GM12878 (cell line): ENCODE results near the gene ATIC.

ENCODE experiments used
- ATF2 ChIP-seq: IDR thresholded peaks from 2 replicates; pipeline ENCODE4 v1.6.1; 2012; ENCODE audit warnings: low read length, inconsistent platforms
- CHD2 ChIP-seq: IDR thresholded peaks from 2 replicates; pipeline ENCODE4 v1.6.1; 2011; ENCODE audit warnings: low read depth, low read length, improper control_type of control experiment, borderline replicate concordance
- CTCF ChIP-seq, 3 experiments: IDR thresholded peaks in 2 of 3; conservative IDR thresholded peaks in 1 of 3; 2 replicates each; pipeline ENCODE4 v1.5.1; 2011; ENCODE audit warnings: low read depth in 3 of 3, low read length in 3 of 3, mild to moderate bottlenecking in 3 of 3, control low read depth in 2 of 3, moderate library complexity in 2 of 3, inconsistent platforms in 1 of 3, mixed read lengths in 1 of 3; ENCODE audit not compliant: control insufficient read depth in 2 of 3, insufficient read depth in 1 of 3; ENCODE audit errors: extremely low read depth in 1 of 3
- EZH2 ChIP-seq: IDR thresholded peaks from 2 replicates; pipeline ENCODE4 v1.6.1; 2012; ENCODE audit warnings: low read depth, mild to moderate bottlenecking, control low read depth, inconsistent platforms, low read length, borderline replicate concordance; ENCODE audit not compliant: control insufficient read depth
- JUND ChIP-seq: IDR thresholded peaks from 2 replicates; pipeline ENCODE4 v1.6.1; 2012; ENCODE audit warnings: low read depth, mild to moderate bottlenecking, low read length, improper control_type of control experiment, moderate library complexity
- MAX ChIP-seq: IDR thresholded peaks from 2 replicates; pipeline ENCODE4 v1.6.1; 2012; ENCODE audit warnings: low read depth, low read length, improper control_type of control experiment
- NRF1 ChIP-seq: conservative IDR thresholded peaks from 2 replicates; pipeline ENCODE4 v1.6.1; 2011; ENCODE audit warnings: mild to moderate bottlenecking, low read depth, low read length, improper control_type of control experiment
- POLR2A ChIP-seq: IDR thresholded peaks from 2 replicates; pipeline ENCODE4 v1.6.1; 2011; ENCODE audit warnings: low read depth, mild to moderate bottlenecking, low read length
- RAD21 ChIP-seq: IDR thresholded peaks from 2 replicates; pipeline ENCODE4 v1.6.1; 2011; ENCODE audit warnings: mild to moderate bottlenecking, low read depth, low read length, moderate library complexity; ENCODE audit not compliant: insufficient read depth
- RBBP5 ChIP-seq: fragments of 200-600 bp; sonication (generic); conservative IDR thresholded peaks from 2 replicates; pipeline ENCODE4 v1.6.1; 2016
- REST ChIP-seq: IDR thresholded peaks from 2 replicates; pipeline ENCODE4 v1.6.1; 2012; ENCODE audit warnings: mild to moderate bottlenecking, low read depth, low read length
- SIN3A ChIP-seq: IDR thresholded peaks from 2 replicates; pipeline ENCODE4 v1.6.1; 2012; ENCODE audit warnings: low read depth, low read length, improper control_type of control experiment
- SKIL ChIP-seq: fragments of 450-650 bp; IDR thresholded peaks from 2 replicates; pipeline ENCODE4 v1.6.1; 2017; ENCODE audit warnings: mild to moderate bottlenecking, low read depth, inconsistent platforms; ENCODE audit not compliant: poor library complexity, severe bottlenecking
- SUZ12 ChIP-seq: fragments of 200-600 bp; sonication (generic); IDR thresholded peaks from one replicate; pipeline ENCODE4 v1.6.1; 2018; ENCODE audit warnings: antibody characterized with exemption, mild to moderate bottlenecking; ENCODE audit not compliant: unreplicated experiment

- no peak for TF ChIP-seq EZH2
- TF ChIP-seq REST = no peak
- no peak for TF ChIP-seq CTCF (IDR thresholded peaks at IDR 0.05 in 2 of 3, conservative IDR thresholded peaks at IDR 0.05 in 1 of 3; ENCODE audit: control insufficient read depth in 2 of 3, extremely low read depth in 1 of 3, insufficient read depth in 1 of 3, low read depth in 3 of 3, low read length in 3 of 3)
- TF ChIP-seq SUZ12 = no peak
- TF ChIP-seq SIN3A = no peak
- TF ChIP-seq NRF1 = no peak
- no peak for TF ChIP-seq RAD21
- no peak for TF ChIP-seq POLR2A
- no peak for TF ChIP-seq JUND
- no peak for TF ChIP-seq MAX
- TF ChIP-seq CHD2 = no peak
- TF ChIP-seq ATF2 = no peak
- no peak for TF ChIP-seq RBBP5
- no peak for TF ChIP-seq SKIL
Measured at GRCh38 chr2:215371915-215372897, 60.3 kb downstream of the ATIC start.
